Astrocyte (in vitro differentiated cells and primary cell): Measurements from ENCODE around the gene UROC1. TPM values are rescaled to one million over a fixed set of nuclear protein-coding genes. Genes with fewer than 3 reads are reported as not detected.

Experiments
- DNase-seq: peaks from one replicate; pipeline ENCODE4 v3.0.0-alpha.2; 2010; ENCODE audit warnings: low read depth
- FAIRE-seq: peaks from 2 replicates; lab custom pipeline; 2011; peaks lifted over from hg19 to GRCh38; lab: Jason Lieb, UNC
- H2AFZ ChIP-seq: 2 replicates; pipeline ENCODE4 v1.6.0; 2012; ENCODE audit warnings: low read depth, low read length, inconsistent platforms
- H3K27ac ChIP-seq: 2 replicates; pipeline ENCODE4 v1.5.1; 2011; ENCODE audit warnings: low read depth, low read length, inconsistent platforms
- H3K27me3 ChIP-seq: 2 replicates; pipeline ENCODE4 v1.6.0; 2011; ENCODE audit warnings: low read length, inconsistent platforms; ENCODE audit not compliant: insufficient read depth
- H3K36me3 ChIP-seq: 2 replicates; pipeline ENCODE4 v1.5.1; 2011; ENCODE audit warnings: low read length, inconsistent platforms; ENCODE audit not compliant: insufficient read depth
- H3K4me1 ChIP-seq: 2 replicates; pipeline ENCODE4 v1.5.1; 2011; ENCODE audit warnings: low read length, inconsistent platforms; ENCODE audit not compliant: insufficient read depth
- H3K4me2 ChIP-seq: 2 replicates; pipeline ENCODE4 v1.6.0; 2012; ENCODE audit warnings: low read length, inconsistent platforms
- H3K4me3 ChIP-seq: 2 replicates; pipeline ENCODE4 v1.5.1; 2011; ENCODE audit warnings: low read depth, mild to moderate bottlenecking, low read length, inconsistent platforms; ENCODE audit not compliant: insufficient read depth
- H3K79me2 ChIP-seq: 2 replicates; pipeline ENCODE4 v1.6.0; 2012; ENCODE audit warnings: mild to moderate bottlenecking, low read length, inconsistent platforms; ENCODE audit not compliant: insufficient read depth
- H3K9ac ChIP-seq: 2 replicates; pipeline ENCODE4 v1.6.0; 2012; ENCODE audit warnings: mild to moderate bottlenecking, low read length, inconsistent platforms
- H3K9me3 ChIP-seq: 2 replicates; pipeline ENCODE4 v1.5.1; 2012; ENCODE audit warnings: low read depth, mild to moderate bottlenecking, low read length, inconsistent platforms; ENCODE audit not compliant: insufficient read depth
- H4K20me1 ChIP-seq: 2 replicates; pipeline ENCODE4 v1.6.0; 2012; ENCODE audit warnings: low read length, inconsistent platforms; ENCODE audit not compliant: insufficient read depth
- H3K27ac Mint-ChIP-seq: one replicate; pipeline ENCODE4 v1.8.0; 2021; ENCODE audit warnings: mild to moderate bottlenecking, mixed read lengths; ENCODE audit not compliant: unreplicated experiment
- H3K27me3 Mint-ChIP-seq: one replicate; pipeline ENCODE4 v1.8.0; 2021; ENCODE audit warnings: low read depth, mixed read lengths; ENCODE audit not compliant: unreplicated experiment
- H3K36me3 Mint-ChIP-seq: one replicate; pipeline ENCODE4 v1.8.0; 2021; ENCODE audit warnings: low read depth, mixed read lengths; ENCODE audit not compliant: unreplicated experiment
- H3K4me1 Mint-ChIP-seq: one replicate; pipeline ENCODE4 v1.8.0; 2021; ENCODE audit warnings: low read depth, mixed read lengths; ENCODE audit not compliant: unreplicated experiment
- H3K4me3 Mint-ChIP-seq: one replicate; pipeline ENCODE4 v1.8.0; 2021; ENCODE audit warnings: mild to moderate bottlenecking, moderate library complexity, mixed read lengths; ENCODE audit not compliant: unreplicated experiment
- H3K9me3 Mint-ChIP-seq: one replicate; pipeline ENCODE4 v1.8.0; 2021; ENCODE audit warnings: mild to moderate bottlenecking, mixed read lengths; ENCODE audit not compliant: unreplicated experiment
- CTCF ChIP-seq: IDR thresholded peaks from 2 replicates; pipeline ENCODE4 v1.5.1; 2011; ENCODE audit warnings: low read depth, mild to moderate bottlenecking, inconsistent platforms, low read length, moderate library complexity; ENCODE audit not compliant: insufficient read depth
- EZH2 ChIP-seq: IDR thresholded peaks from 2 replicates; pipeline ENCODE4 v1.6.1; 2012; ENCODE audit warnings: mild to moderate bottlenecking, low read length, inconsistent platforms; ENCODE audit not compliant: insufficient read depth
- total RNA-seq: library from RNA; stranded (reverse); gene quantifications from 2 replicates; pipeline ENCODE4 v1.2.1, GENCODE V29; 2021

UROC1 gene
- total RNA-seq, 1 donor from 2014 or later, result not detected

- Histone ChIP-seq H3K27me3 (no peaks in the 10 kb centered on the region), H3K79me2 (peaks cover 20% of the 10 kb centered on the region), H3K4me2 (no peak overlapping the region), H4K20me1 (peaks cover 71% of the 10 kb centered on the region), H3K36me3 (peaks cover 48% of the 10 kb centered on the region), H3K9ac (no peak overlapping the region), H3K4me3 (no peak overlapping the region), H3K4me1 (no peaks in the 10 kb centered on the region), H3K9me3 (no peaks in the 10 kb centered on the region), H3K27ac (no peak overlapping the region), H2AFZ (no peak overlapping the region)
- no peak for TF ChIP-seq EZH2
- TF ChIP-seq CTCF, result no peak
- DNase-seq, result no peak
- Mint-ChIP-seq H3K4me1 (no peaks in the 10 kb centered on the region), H3K4me3 (no peak overlapping the region), H3K9me3 (no peaks in the 10 kb centered on the region), H3K36me3 (peaks cover 10% of the 10 kb centered on the region), H3K27me3 (no peaks in the 10 kb centered on the region), H3K27ac (no peak overlapping the region)
- FAIRE-seq, result no peak
Observed at GRCh38 chr3:126461450-126462070, 56.0 kb downstream of the UROC1 start.

DNA sequence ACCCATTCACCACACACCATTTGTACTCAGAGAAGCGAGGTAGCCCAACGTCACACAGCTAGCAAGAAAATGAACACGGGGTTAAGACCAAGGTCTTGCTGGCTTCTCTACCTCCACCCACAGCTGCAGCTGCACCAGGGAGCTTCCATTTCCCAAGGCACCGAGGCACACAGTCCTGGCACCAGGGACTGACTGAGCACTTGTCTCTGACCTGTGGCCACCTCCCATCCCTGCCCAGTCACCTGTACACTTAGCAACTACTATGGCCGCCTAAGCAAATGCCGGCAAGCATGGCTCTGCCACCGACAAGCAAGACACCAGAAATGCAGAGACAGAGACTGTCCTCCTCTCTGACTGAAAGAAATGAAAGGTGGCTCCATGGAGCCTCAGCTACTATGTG, 57.2 kb downstream of the UROC1 start:
- Histone ChIP-seq H2AFZ (no peak overlapping the region), H3K27me3 (no peaks in the 10 kb centered on the region), H3K4me3 (no peak overlapping the region), H3K27ac (no peak overlapping the region), H3K4me1 (no peaks in the 10 kb centered on the region), H4K20me1 (peaks cover 66% of the 10 kb centered on the region), H3K9me3 (no peaks in the 10 kb centered on the region), H3K9ac (no peak overlapping the region), H3K36me3 (peaks cover 41% of the 10 kb centered on the region), H3K79me2 (peaks cover 26% of the 10 kb centered on the region), H3K4me2 (no peak overlapping the region)
- H3K4me1 Mint-ChIP-seq, result no peaks in the 10 kb centered on the region
- DNase-seq (no peak), FAIRE-seq (no peak)
- H3K27me3 Mint-ChIP-seq, result no peaks in the 10 kb centered on the region
- H3K9me3 Mint-ChIP-seq, result no peaks in the 10 kb centered on the region
- H3K27ac Mint-ChIP-seq, result no peak overlapping the region
- no peak overlapping the region for H3K4me3 Mint-ChIP-seq
- TF ChIP-seq CTCF, result no peak
- peaks cover 10% of the 10 kb centered on the region for H3K36me3 Mint-ChIP-seq

DNA sequence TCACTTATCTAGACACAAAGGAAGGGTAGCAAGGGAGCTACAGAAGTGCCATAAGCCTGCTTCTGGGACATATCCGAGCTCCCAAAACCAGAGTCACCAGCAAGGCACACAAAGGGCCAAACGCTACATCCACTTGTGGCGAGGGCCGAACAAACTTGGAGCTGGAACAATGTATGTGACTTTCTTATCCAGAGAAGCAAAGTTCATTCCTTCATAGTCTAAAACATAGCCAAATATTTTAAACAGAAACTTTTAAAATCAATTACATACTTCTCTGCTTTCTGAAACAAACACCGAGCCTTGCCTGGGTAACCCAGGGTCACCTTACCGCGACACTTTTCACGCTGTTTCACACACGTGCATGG, 57.8 kb downstream of the UROC1 start:
- Histone ChIP-seq H3K79me2 (peaks cover 26% of the 10 kb centered on the region), H3K9ac (no peak overlapping the region), H4K20me1 (peaks cover 63% of the 10 kb centered on the region), H3K36me3 (peaks cover 37% of the 10 kb centered on the region), H3K4me2 (no peak overlapping the region), H3K27ac (no peak overlapping the region), H2AFZ (no peak overlapping the region), H3K4me1 (no peaks in the 10 kb centered on the region), H3K27me3 (no peaks in the 10 kb centered on the region), H3K9me3 (no peaks in the 10 kb centered on the region), H3K4me3 (no peak overlapping the region)
- Mint-ChIP-seq H3K9me3 (no peaks in the 10 kb centered on the region), H3K27ac (no peak overlapping the region), H3K4me1 (no peaks in the 10 kb centered on the region), H3K36me3 (peaks cover 9% of the 10 kb centered on the region), H3K27me3 (no peaks in the 10 kb centered on the region), H3K4me3 (no peak overlapping the region)
- DNase-seq (no peak), FAIRE-seq (no peak)
- TF ChIP-seq EZH2 (no peak), CTCF (no peak)
